ENCODE measurements around the gene INHBB. TPM values are rescaled to one million over a fixed set of nuclear protein-coding genes. Genes with fewer than 3 reads are reported as not detected.
A peak's percentile ranks its signal among the peaks of the same experiment; 100 is the strongest.
"Not testable (repeated sequence)": the region's sequence is repeated elsewhere in the genome, so short reads cannot be mapped to it uniquely, and the experiment has no call there.

INHBB gene
- total RNA-seq, 1 donor from 2014 or later: 8.1 TPM

- no peak for DNase-seq (ENCODE audit: low spot score in 2 of 2)
- no peaks in the 10 kb centered on the region for H3K9me3 ChIP-seq
Observed at GRCh38 chr2:120308038-120308910, 37.7 kb upstream of the INHBB start.

DNA sequence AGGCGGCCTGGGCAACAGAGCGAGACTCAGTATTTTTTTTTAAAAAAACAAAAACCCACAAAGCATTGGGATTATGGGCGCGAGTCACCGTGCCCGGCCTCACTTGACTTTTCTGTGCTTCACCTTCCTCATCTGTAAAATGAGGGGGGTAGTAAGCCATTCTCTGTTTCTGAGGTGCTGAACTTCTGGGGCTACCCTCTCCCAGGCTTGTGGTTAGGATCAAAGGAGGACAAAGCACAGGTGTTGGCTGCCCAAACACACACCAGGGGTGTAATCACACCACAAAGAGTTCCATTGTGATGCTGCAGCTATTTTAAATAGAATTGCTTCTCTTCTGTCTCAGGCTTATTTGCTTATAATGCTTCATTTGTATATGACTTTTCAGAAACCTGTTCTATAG lies 35.8 kb upstream of the INHBB start:
- Histone ChIP-seq H3K9me3 (no peaks in the 10 kb centered on the region), H3K4me3 (no peak overlapping the region), H3K27ac (no peak overlapping the region), H3K27me3 (no peaks in the 10 kb centered on the region), H3K36me3 (peaks cover 0 to 4% of the 10 kb centered on the region in 2 donors), H3K4me1 (no peaks in the 10 kb centered on the region)
- TF ChIP-seq CTCF (IDR thresholded peaks at IDR 0.05): no peak
- intact Hi-C loops (cut with DNase I): loop anchor here (5.0 kb wide), 1 partner anchor 608 kb away; no protein-coding TSS in a partner anchor
- no peak for DNase-seq (ENCODE audit: low spot score in 2 of 2)

More at GRCh38 chr2:120308038-120308910, 37.7 kb upstream of the INHBB start:
- no peak for TF ChIP-seq CTCF (IDR thresholded peaks at IDR 0.05)
- H3K4me1 ChIP-seq: no peaks in the 10 kb centered on the region
- H3K27ac ChIP-seq: no peak overlapping the region
- H3K4me3 ChIP-seq: no peak overlapping the region
- no peaks in the 10 kb centered on the region for H3K27me3 ChIP-seq
- intact Hi-C loops (cut with DNase I): no loop called here
- peaks cover 1 to 10% of the 10 kb centered on the region in 2 donors for H3K36me3 ChIP-seq

GRCh38 chr2:120310841-120311240 lies 35.1 kb upstream of the INHBB start:
- not testable (repeated sequence) for H3K4me1 ChIP-seq; H3K27ac ChIP-seq; H3K4me3 ChIP-seq; H3K9me3 ChIP-seq; H3K27me3 ChIP-seq; DNase-seq (ENCODE audit: low spot score in 2 of 2); H3K36me3 ChIP-seq
- intact Hi-C loops (cut with DNase I): loop anchor here (5.0 kb wide), 1 partner anchor 609 kb away; no protein-coding TSS in a partner anchor

- Histone ChIP-seq H3K4me1 (no peaks in the 10 kb centered on the region), H3K27ac (no peak overlapping the region), H3K9me3 (no peaks in the 10 kb centered on the region), H3K27me3 (no peaks in the 10 kb centered on the region), H3K4me3 (no peak overlapping the region), H3K36me3 (no peaks in the 10 kb centered on the region)
- intact Hi-C loops (cut with DNase I): loop anchor here (5.0 kb wide), 1 partner anchor 610 kb away; no protein-coding TSS in a partner anchor
- TF ChIP-seq CTCF (IDR thresholded peaks at IDR 0.05): no peak
- DNase-seq (ENCODE audit: low spot score in 2 of 2): no peak
Observed at GRCh38 chr2:120312076-120312475, 33.9 kb upstream of the INHBB start.

DNA sequence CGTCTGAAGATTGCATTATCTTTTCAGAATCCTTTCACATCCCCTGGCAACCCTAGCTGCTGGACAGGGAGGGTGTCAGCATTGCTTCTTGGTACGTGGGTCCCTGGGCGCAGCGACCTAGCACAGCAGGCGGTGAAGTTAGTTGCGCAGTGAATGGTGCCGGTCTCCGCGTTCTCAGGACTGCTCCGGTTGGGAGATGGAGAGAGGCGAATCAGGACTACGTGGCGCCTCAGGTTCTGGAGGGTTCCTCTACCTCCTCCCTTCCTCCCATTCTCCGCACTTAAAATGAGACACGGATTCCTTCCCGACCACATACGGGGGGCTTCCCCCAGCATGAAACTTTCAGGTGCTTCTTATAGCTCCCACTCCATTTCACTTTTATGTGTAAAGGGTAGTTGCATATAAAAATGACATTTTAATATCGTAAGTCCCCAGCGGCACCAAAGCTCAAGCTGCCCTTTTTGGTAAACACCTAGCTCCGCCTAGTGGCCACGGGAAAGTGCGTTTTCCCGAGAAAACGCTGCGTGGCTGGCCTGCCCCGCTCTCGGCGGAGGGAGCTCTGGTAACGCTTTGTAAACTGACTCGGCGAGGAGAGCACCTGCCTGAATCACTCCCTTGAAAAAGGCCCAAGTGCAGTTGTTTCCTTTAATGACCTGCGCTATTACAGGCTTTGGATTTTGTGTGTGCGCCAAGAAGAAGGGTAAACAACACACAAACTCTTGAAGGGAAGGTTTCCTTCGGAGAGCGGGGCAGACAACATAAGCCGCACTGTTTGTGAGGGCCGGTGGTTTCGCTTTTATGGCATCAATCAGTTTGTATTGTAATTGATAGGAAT lies 32.9 kb upstream of the INHBB start:
- Histone ChIP-seq H3K27ac (peak overlapping the region in 1 of 2 donors; percentile 24), H3K4me1 (no peaks in the 10 kb centered on the region), H3K27me3 (no peaks in the 10 kb centered on the region), H3K9me3 (no peaks in the 10 kb centered on the region), H3K36me3 (no peaks in the 10 kb centered on the region), H3K4me3 (peak overlapping the region; percentile 54)
- peak in 1 of 2 donors; percentile 87 for DNase-seq (ENCODE audit: low spot score in 2 of 2)
- TF ChIP-seq CTCF (IDR thresholded peaks at IDR 0.05): peak; percentile 76 to 89 (median 79)
- intact Hi-C loops (cut with DNase I): loop anchor here (1.0 to 5.0 kb wide), 2 partner anchors 61 to 611 kb away; partner anchors contain the start of gene RALB
